Stomach smooth muscle (tissue), 2 donors: ENCODE data around the gene UBA7.
"Not testable (repeated sequence)": the region's sequence is repeated elsewhere in the genome, so short reads cannot be mapped to it uniquely, and the experiment has no call there.

ENCODE experiments used
- H3K27ac ChIP-seq: one replicate; pipeline ENCODE4 v1.7.0; 2013; ENCODE audit warnings: mild to moderate bottlenecking, low read length, inconsistent platforms
- H3K27me3 ChIP-seq, 2 donors: one replicate each; pipeline ENCODE4 v1.7.0; 2013; ENCODE audit warnings: low read length in 2 of 2; ENCODE audit not compliant: insufficient read depth in 2 of 2, control insufficient read depth in 1 of 2
- H3K36me3 ChIP-seq, 2 donors: one replicate each; pipeline ENCODE4 v1.7.0; 2013; ENCODE audit warnings: low read length in 2 of 2; ENCODE audit not compliant: control insufficient read depth in 2 of 2, insufficient read depth in 2 of 2
- H3K4me1 ChIP-seq: one replicate; pipeline ENCODE4 v1.7.0; 2013; ENCODE audit warnings: low read length; ENCODE audit not compliant: control insufficient read depth, insufficient read depth
- H3K4me3 ChIP-seq, 2 donors: one replicate each; pipeline ENCODE4 v1.7.0; 2013; ENCODE audit warnings: low read length in 2 of 2
- H3K9ac ChIP-seq, 2 donors: one replicate each; pipeline ENCODE4 v1.7.0; 2013; ENCODE audit warnings: low read length in 2 of 2, mild to moderate bottlenecking in 1 of 2
- H3K9me3 ChIP-seq, 2 donors: one replicate each; pipeline ENCODE4 v1.7.0; 2013; ENCODE audit warnings: low read length in 2 of 2; ENCODE audit not compliant: control insufficient read depth in 2 of 2
- donor health status: healthy.
- donor health status: Pancreatic carcinoma.

UBA7 gene

GRCh38 chr3:49841126-49841696, 27.5 kb upstream of the UBA7 start:
- H3K9me3 ChIP-seq: no peaks in the 10 kb centered on the region
- no peaks in the 10 kb centered on the region for H3K27me3 ChIP-seq
- H3K4me3 ChIP-seq: no peak overlapping the region
- no peak overlapping the region for H3K27ac ChIP-seq
- no peak overlapping the region for H3K9ac ChIP-seq
- peaks cover 11% of the 10 kb centered on the region for H3K4me1 ChIP-seq
- no peaks in the 10 kb centered on the region for H3K36me3 ChIP-seq

GRCh38 chr3:49840388-49840787, 26.6 kb upstream of the UBA7 start:
- Histone ChIP-seq H3K36me3 (no peaks in the 10 kb centered on the region), H3K27ac (no peak overlapping the region), H3K4me3 (no peak overlapping the region), H3K27me3 (no peaks in the 10 kb centered on the region), H3K9me3 (no peaks in the 10 kb centered on the region), H3K4me1 (peaks cover 11% of the 10 kb centered on the region), H3K9ac (peak overlapping the region in 1 of 2 donors; percentile 36)

- no peaks in the 10 kb centered on the region for H3K36me3 ChIP-seq
- peak overlapping the region in 1 of 2 donors; percentile 40 for H3K4me3 ChIP-seq
- peak overlapping the region; percentile 6 for H3K27ac ChIP-seq
- H3K27me3 ChIP-seq: no peaks in the 10 kb centered on the region
- H3K9ac ChIP-seq: peak overlapping the region in 1 of 2 donors; percentile 51
- peaks cover 11% of the 10 kb centered on the region for H3K4me1 ChIP-seq
- no peaks in the 10 kb centered on the region for H3K9me3 ChIP-seq
These were observed 25.5 kb upstream of the UBA7 start for GRCh38 chr3:49839193-49839809.

GRCh38 chr3:49831341-49831740, 17.6 kb upstream of the UBA7 start:
- H3K27me3 ChIP-seq: no peaks in the 10 kb centered on the region
- no peaks in the 10 kb centered on the region for H3K4me1 ChIP-seq
- H3K4me3 ChIP-seq: no peak overlapping the region
- H3K36me3 ChIP-seq: peaks cover 0 to 4% of the 10 kb centered on the region in 2 donors
- H3K9ac ChIP-seq: no peak overlapping the region
- H3K9me3 ChIP-seq: no peaks in the 10 kb centered on the region
- no peak overlapping the region for H3K27ac ChIP-seq

- no peak overlapping the region for H3K27ac ChIP-seq
- no peak overlapping the region for H3K9ac ChIP-seq
- H3K4me1 ChIP-seq: no peaks in the 10 kb centered on the region
- no peak overlapping the region for H3K4me3 ChIP-seq
- peaks cover 0 to 2% of the 10 kb centered on the region in 2 donors for H3K36me3 ChIP-seq
- no peaks in the 10 kb centered on the region for H3K27me3 ChIP-seq
- no peaks in the 10 kb centered on the region for H3K9me3 ChIP-seq
These were observed 12.3 kb upstream of the UBA7 start for GRCh38 chr3:49826016-49826415.

GRCh38 chr3:49823131-49823530, 9.4 kb upstream of the UBA7 start:
- H3K9me3 ChIP-seq, H3K9ac ChIP-seq, H3K4me3 ChIP-seq, H3K36me3 ChIP-seq, H3K27me3 ChIP-seq, H3K27ac ChIP-seq, H3K4me1 ChIP-seq: not testable (repeated sequence)

GRCh38 chr3:49812916-49813496, 747 bp downstream of the UBA7 start:
- peaks cover 18 to 32% of the 10 kb centered on the region in 2 donors for H3K36me3 ChIP-seq
- peak overlapping the region; percentile 86 to 94 for H3K4me3 ChIP-seq
- no peaks in the 10 kb centered on the region for H3K27me3 ChIP-seq
- peak overlapping the region; percentile 78 to 83 for H3K9ac ChIP-seq
- H3K9me3 ChIP-seq: no peaks in the 10 kb centered on the region
- peaks cover 19% of the 10 kb centered on the region for H3K4me1 ChIP-seq
- H3K27ac ChIP-seq: peak overlapping the region; percentile 55

- H3K9me3 ChIP-seq: no peaks in the 10 kb centered on the region
- no peak overlapping the region for H3K27ac ChIP-seq
- no peak overlapping the region for H3K9ac ChIP-seq
- no peaks in the 10 kb centered on the region for H3K27me3 ChIP-seq
- H3K4me3 ChIP-seq: no peak overlapping the region
- peaks cover 49% of the 10 kb centered on the region for H3K4me1 ChIP-seq
- peaks cover 18 to 32% of the 10 kb centered on the region in 2 donors for H3K36me3 ChIP-seq
These were observed 6.2 kb downstream of the UBA7 start for GRCh38 chr3:49807431-49808114.

GRCh38 chr3:49806850-49807249, 6.9 kb downstream of the UBA7 start:
- H3K27ac ChIP-seq: peak overlapping the region; percentile 67
- H3K9ac ChIP-seq: no peak overlapping the region
- no peaks in the 10 kb centered on the region for H3K27me3 ChIP-seq
- H3K4me3 ChIP-seq: no peak overlapping the region
- H3K9me3 ChIP-seq: no peaks in the 10 kb centered on the region
- peaks cover 48% of the 10 kb centered on the region for H3K4me1 ChIP-seq
- peaks cover 18 to 26% of the 10 kb centered on the region in 2 donors for H3K36me3 ChIP-seq

GRCh38 chr3:49805897-49806701, 7.7 kb downstream of the UBA7 start:
- Histone ChIP-seq H3K4me1 (peaks cover 49% of the 10 kb centered on the region), H3K36me3 (peaks cover 12 to 20% of the 10 kb centered on the region in 2 donors), H3K27ac (peak overlapping the region; percentile 67), H3K4me3 (peak overlapping the region in 1 of 2 donors; percentile 40), H3K9me3 (no peaks in the 10 kb centered on the region), H3K27me3 (no peaks in the 10 kb centered on the region), H3K9ac (peak overlapping the region in 1 of 2 donors; percentile 29)
